WTC11 (cell line): Measurements from ENCODE around the gene TRMT11. TPM values are rescaled to one million over a fixed set of nuclear protein-coding genes. Genes with fewer than 3 reads are reported as not detected.

Experiments
- ATAC-seq: fragments of 200-7000 bp; cut with Tn5 transposase; 2 replicates; pipeline ENCODE4 v1.10.0; 2021; ENCODE audit warnings: mild to moderate bottlenecking, moderate library complexity
- CTCF ChIA-PET: fragments of 300-600 bp; sonication (Branson Sonifier 250); formaldehyde crosslinking; loops from one replicate; lab custom pipeline; 2021; ENCODE audit warnings: antibody characterized with exemption; lab: Charles Lee
- POLR2A ChIA-PET: fragments of 350-600 bp; sonication (Branson Sonifier 250); formaldehyde crosslinking; loops from one replicate; lab custom pipeline; 2021; ENCODE audit warnings: antibody characterized with exemption; lab: Charles Lee
- DNase-seq: peaks from one replicate; pipeline ENCODE4 v3.0.0; 2021; ENCODE audit warnings: low spot score
- H3K27ac Mint-ChIP-seq: 2 replicates; pipeline ENCODE4 v1.8.0; 2021; ENCODE audit warnings: mixed read lengths
- H3K27me3 Mint-ChIP-seq: 2 replicates; pipeline ENCODE4 v1.8.0; 2021; ENCODE audit warnings: low read depth, mild to moderate bottlenecking, moderate library complexity, mixed read lengths
- H3K36me3 Mint-ChIP-seq: 2 replicates; pipeline ENCODE4 v1.8.0; 2021; ENCODE audit warnings: mixed read lengths
- H3K4me1 Mint-ChIP-seq: 2 replicates; pipeline ENCODE4 v1.8.0; 2022; ENCODE audit warnings: mixed read lengths
- H3K4me3 Mint-ChIP-seq: 2 replicates; pipeline ENCODE4 v1.8.0; 2021; ENCODE audit warnings: mild to moderate bottlenecking, moderate library complexity, mixed read lengths
- H3K9me3 Mint-ChIP-seq: 2 replicates; pipeline ENCODE4 v1.8.0; 2021; ENCODE audit warnings: mixed read lengths
- AR ChIP-seq: fragments of 250-450 bp; sonication (Bioruptor Pico); IDR thresholded peaks from 2 replicates; pipeline ENCODE4 v1.9.0; 2021; ENCODE audit warnings: mild to moderate bottlenecking
- CDX4 ChIP-seq: fragments of 250-450 bp; sonication (Bioruptor Pico); IDR thresholded peaks from 2 replicates; pipeline ENCODE4 v1.9.0; 2021; ENCODE audit warnings: moderate library complexity, mild to moderate bottlenecking, inconsistent platforms, borderline replicate concordance
- CREB1 ChIP-seq: sonication (generic); formaldehyde crosslinking; IDR thresholded peaks from 2 replicates; pipeline ENCODE4 v1.8.0; 2023; ENCODE audit warnings: mild to moderate bottlenecking, missing genetic modification reagents
- CREM ChIP-seq: sonication (generic); formaldehyde crosslinking; IDR thresholded peaks from 2 replicates; pipeline ENCODE4 v1.8.1; 2022; ENCODE audit warnings: mild to moderate bottlenecking, missing genetic modification reagents, moderate library complexity
- E2F1 ChIP-seq: sonication (generic); formaldehyde crosslinking; IDR thresholded peaks from 2 replicates; pipeline ENCODE4 v1.8.0; 2022; ENCODE audit warnings: mild to moderate bottlenecking, missing genetic modification reagents
- E2F4 ChIP-seq: sonication (generic); formaldehyde crosslinking; IDR thresholded peaks from 2 replicates; pipeline ENCODE4 v1.8.1; 2022; ENCODE audit warnings: low read depth, mild to moderate bottlenecking, moderate library complexity, missing genetic modification reagents, borderline replicate concordance
- ELF4 ChIP-seq: sonication (generic); formaldehyde crosslinking; IDR thresholded peaks from 2 replicates; pipeline ENCODE4 v1.8.1; 2022; ENCODE audit warnings: low read depth, mild to moderate bottlenecking, moderate library complexity, missing genetic modification reagents
- ERG ChIP-seq: fragments of 250-450 bp; sonication (Bioruptor Pico); IDR thresholded peaks from 2 replicates; pipeline ENCODE4 v1.8.0; 2021; ENCODE audit warnings: mild to moderate bottlenecking
- FOXP1 ChIP-seq: sonication (generic); formaldehyde crosslinking; IDR thresholded peaks from 2 replicates; pipeline ENCODE4 v1.8.0; 2022; ENCODE audit warnings: missing genetic modification reagents, mild to moderate bottlenecking, moderate library complexity, borderline replicate concordance
- FOXP4 ChIP-seq: sonication (generic); formaldehyde crosslinking; IDR thresholded peaks from 2 replicates; pipeline ENCODE4 v1.8.0; 2022; ENCODE audit warnings: mild to moderate bottlenecking, missing genetic modification reagents
- NR3C1 ChIP-seq: sonication (generic); formaldehyde crosslinking; conservative IDR thresholded peaks from 2 replicates; pipeline ENCODE4 v1.8.1; 2023; ENCODE audit warnings: low read depth, mild to moderate bottlenecking, missing genetic modification reagents
- PRRX2 ChIP-seq: fragments of 250-450 bp; sonication (Bioruptor Pico); IDR thresholded peaks from 2 replicates; pipeline ENCODE4 v1.8.0; 2021; ENCODE audit warnings: mild to moderate bottlenecking
- RELA ChIP-seq: sonication (generic); formaldehyde crosslinking; IDR thresholded peaks from 2 replicates; pipeline ENCODE4 v1.8.1; 2022; ENCODE audit warnings: missing genetic modification reagents, mild to moderate bottlenecking, borderline replicate concordance
- SMAD3 ChIP-seq: sonication (generic); formaldehyde crosslinking; IDR thresholded peaks from 2 replicates; pipeline ENCODE4 v1.8.0; 2022; ENCODE audit warnings: missing genetic modification reagents, mild to moderate bottlenecking, borderline replicate concordance
- TP53 ChIP-seq: sonication (generic); formaldehyde crosslinking; IDR thresholded peaks from 2 replicates; pipeline ENCODE4 v1.8.1; 2023; ENCODE audit warnings: mild to moderate bottlenecking, missing genetic modification reagents
- USF1 ChIP-seq: sonication (generic); formaldehyde crosslinking; IDR thresholded peaks from 2 replicates; pipeline ENCODE4 v1.8.0; 2022; ENCODE audit warnings: mild to moderate bottlenecking, missing genetic modification reagents
- USF2 ChIP-seq: sonication (generic); formaldehyde crosslinking; IDR thresholded peaks from 2 replicates; pipeline ENCODE4 v1.8.1; 2023; ENCODE audit warnings: mild to moderate bottlenecking, missing genetic modification reagents, moderate library complexity
- ZBTB43 ChIP-seq: sonication (generic); formaldehyde crosslinking; IDR thresholded peaks from 2 replicates; pipeline ENCODE4 v1.8.1; 2023; ENCODE audit warnings: mild to moderate bottlenecking, missing genetic modification reagents
- ZNF532 ChIP-seq: fragments of 250-450 bp; sonication (Bioruptor Pico); IDR thresholded peaks from 2 replicates; pipeline ENCODE4 v1.9.0; 2021; ENCODE audit warnings: mild to moderate bottlenecking, borderline replicate concordance
- total RNA-seq: library from RNA; stranded (reverse); gene quantifications from 3 replicates; pipeline ENCODE4 v1.2.3, GENCODE V29; 2021

Gene TRMT11
- total RNA-seq, 1 experiment from 2014 or later: 32.3 TPM

GRCh38 chr6:126047648-126048047, 61.3 kb downstream of the TRMT11 start:
- peaks cover 8% of the 10 kb centered on the region for H3K9me3 Mint-ChIP-seq
- peaks cover 24% of the 10 kb centered on the region for H3K36me3 Mint-ChIP-seq
- H3K27me3 Mint-ChIP-seq: no peaks in the 10 kb centered on the region
- no peaks in the 10 kb centered on the region for H3K4me1 Mint-ChIP-seq
- ATAC-seq (no peak), DNase-seq (no peak)
- CTCF ChIA-PET: no interaction called here
- H3K27ac Mint-ChIP-seq: no peak overlapping the region
- no peak overlapping the region for H3K4me3 Mint-ChIP-seq
- POLR2A ChIA-PET: no interaction called here
- no peak for TF ChIP-seq FOXP4 (CRISPR knock-in tag)
- TF ChIP-seq E2F1 (CRISPR knock-in tag): no peak
- TF ChIP-seq CDX4 (CRISPR knock-in tag): no peak
- TF ChIP-seq ERG (CRISPR knock-in tag): no peak
- TF ChIP-seq CREM (CRISPR knock-in tag): no peak
- no peak for TF ChIP-seq SMAD3 (CRISPR knock-in tag)
- TF ChIP-seq USF2 (CRISPR knock-in tag): no peak
- no peak for TF ChIP-seq PRRX2
- TF ChIP-seq ELF4 (CRISPR knock-in tag): no peak
- TF ChIP-seq ZBTB43 (CRISPR knock-in tag): no peak
- no peak for TF ChIP-seq USF1 (CRISPR knock-in tag)
- TF ChIP-seq TP53 (CRISPR knock-in tag): no peak
- no peak for TF ChIP-seq FOXP1
- no peak for TF ChIP-seq E2F4 (CRISPR knock-in tag)
- no peak for TF ChIP-seq RELA (CRISPR knock-in tag)
- TF ChIP-seq CREB1: no peak
- no peak for TF ChIP-seq AR
- TF ChIP-seq NR3C1 (CRISPR knock-in tag): no peak
- TF ChIP-seq ZNF532 (CRISPR knock-in tag): no peak
